Panc1 (cell line): ENCODE results near the gene GPR157.

Source experiments
- CTCF ChIP-seq: fragments of 450-650 bp; IDR thresholded peaks from 2 replicates; pipeline ENCODE4 v1.5.1; 2017; ENCODE audit warnings: mild to moderate bottlenecking
- POLR2AphosphoS5 ChIP-seq: IDR thresholded peaks from 2 replicates; pipeline ENCODE4 v1.6.1; 2012; ENCODE audit warnings: mild to moderate bottlenecking, low read depth, low read length, moderate library complexity
- REST ChIP-seq, 2 experiments: IDR thresholded peaks; 2 replicates each; pipeline ENCODE4 v1.6.1; 2011 to 2012; ENCODE audit warnings: low read depth in 2 of 2, control low read depth in 1 of 2, low read length in 1 of 2, mild to moderate bottlenecking in 1 of 2, moderate library complexity in 1 of 2; ENCODE audit not compliant: insufficient read depth in 1 of 2
- SIN3A ChIP-seq: IDR thresholded peaks from 2 replicates; pipeline ENCODE4 v1.6.1; 2012; ENCODE audit warnings: low read depth, mild to moderate bottlenecking, low read length, moderate library complexity, borderline replicate concordance; ENCODE audit not compliant: insufficient read depth
- TCF7L2 ChIP-seq: IDR thresholded peaks from 2 replicates; pipeline ENCODE4 v1.6.1; 2011; ENCODE audit warnings: mild to moderate bottlenecking, low read depth, low read length, inconsistent platforms

- TF ChIP-seq TCF7L2 (no peak), CTCF (no peak), POLR2AphosphoS5 (no peak), REST (IDR thresholded peaks at IDR 0.05; ENCODE audit: insufficient read depth in 1 of 2, low read depth in 2 of 2, low read length in 1 of 2) (no peak), SIN3A (no peak)
Observed at GRCh38 chr1:9139930-9140329, 11.0 kb upstream of the GPR157 start.
